Dermis lymphatic vessel endothelial cell (primary cell): ENCODE measurements around the gene ACSS1. TPM values are rescaled to one million over a fixed set of nuclear protein-coding genes. Genes with fewer than 3 reads are reported as not detected.

Experiments
- total RNA-seq: library from RNA; depleted of rRNA; stranded (reverse); fragments of >200 nt; gene quantifications from 2 replicates; pipeline ENCODE4 v1.2.1, GENCODE V29; 2014

ACSS1 gene
- 8.5 and 9.8 TPM in 2 replicates for total RNA-seq

GRCh38 chr20:25058051-25058846, at the start of gene ACSS1:
Gene ACSS1 (minus strand): TSS chr20:25058139. CDS start chr20:25058102, 37 bp downstream.

GRCh38 chr20:25081730-25082497, 24.0 kb upstream of the ACSS1 start, which contains the start of gene VSX1:
Gene VSX1 (minus strand): TSS chr20:25082141. CDS start chr20:25082096, 45 bp downstream.

GRCh38 chr20:24992487-24993205, 65.3 kb downstream of the ACSS1 start, which contains the start of gene APMAP:
Gene APMAP (minus strand): TSS chr20:24992751. CDS start chr20:24992688, 63 bp downstream.

Other genes with a start within 250 kb of the ACSS1 start
- not detected in 2 replicates for gene CST7, start 108.9 kb downstream of the ACSS1 start, total RNA-seq
- 70.7 and 72.9 TPM in 2 replicates for gene APMAP, start 65.4 kb downstream of the ACSS1 start, total RNA-seq
- gene VSX1, start 24.0 kb upstream of the ACSS1 start, total RNA-seq, result not detected in 2 replicates
- gene ENTPD6, start 137.6 kb upstream of the ACSS1 start, total RNA-seq, result 33.9 and 35.0 TPM in 2 replicates
- gene PYGB, start 189.9 kb upstream of the ACSS1 start, total RNA-seq, result 72.1 and 72.4 TPM in 2 replicates